IMR-90 (cell line): ENCODE measurements around the gene DNM2. TPM values are rescaled to one million over a fixed set of nuclear protein-coding genes. Genes with fewer than 3 reads are reported as not detected.
A peak's percentile ranks its signal among the peaks of the same experiment; 100 is the strongest.

Experiments used
- ATAC-seq: fragments of 200-7000 bp; cut with Tn5 transposase; 2 replicates; pipeline ENCODE4 v1.9.1; 2020; ENCODE audit warnings: low read depth, mild to moderate bottlenecking, moderate library complexity
- BruUV-seq: library from RNA; stranded (reverse); fragments of 400-500 nt; replicated peaks from 2 replicates; lab custom pipeline; 2021; lab: Mats Ljungman, UMichigan
- CTCF ChIA-PET: fragments of 300-600 bp; formaldehyde crosslinking; extraction: SDS; loops from one replicate; lab custom pipeline; 2021; ENCODE audit warnings: antibody characterized with exemption; lab: Yijun Ruan, JAX
- POLR2A ChIA-PET: fragments of 300-600 bp; sonication (Branson Sonifier 250); formaldehyde crosslinking; loops from one replicate; lab custom pipeline; 2022; ENCODE audit warnings: antibody characterized with exemption; ENCODE audit not compliant: unreplicated experiment; lab: Charles Lee
- DNase-seq: peaks from one replicate; pipeline ENCODE4 v3.0.0; 2013
- H2AFZ ChIP-seq: replicated peaks from 2 replicates; pipeline ENCODE3; 2013; ENCODE audit warnings: low read length, mild to moderate bottlenecking; ENCODE audit not compliant: poor library complexity
- H2AK5ac ChIP-seq: 2 replicates; pipeline ENCODE4 v1.6.1; 2013; ENCODE audit warnings: low read depth, low read length, inconsistent platforms
- H2AK9ac ChIP-seq: replicated peaks from 2 replicates; pipeline ENCODE3; 2013; ENCODE audit warnings: mild to moderate bottlenecking, low read depth, low read length, moderate library complexity; ENCODE audit not compliant: poor library complexity
- H2BK120ac ChIP-seq: 2 replicates; pipeline ENCODE4 v1.6.1; 2013; ENCODE audit warnings: low read depth, low read length, inconsistent platforms
- H2BK15ac ChIP-seq: 3 replicates; pipeline ENCODE4 v1.6.1; 2013; ENCODE audit warnings: low read depth, low read length, inconsistent platforms
- H2BK20ac ChIP-seq: 2 replicates; pipeline ENCODE4 v1.6.1; 2013; ENCODE audit warnings: low read depth, mild to moderate bottlenecking, inconsistent platforms, low read length, moderate library complexity
- H2BK5ac ChIP-seq: 2 replicates; pipeline ENCODE4 v1.6.1; 2013; ENCODE audit warnings: mild to moderate bottlenecking, low read depth, low read length, inconsistent platforms; ENCODE audit not compliant: poor library complexity, severe bottlenecking
- H3K14ac ChIP-seq: replicated peaks from 2 replicates; pipeline ENCODE4 v1.6.1; 2013; ENCODE audit warnings: low read depth, low read length, inconsistent platforms
- H3K18ac ChIP-seq: 2 replicates; pipeline ENCODE4 v1.6.1; 2013; ENCODE audit warnings: low read depth, low read length, control low read depth
- H3K23ac ChIP-seq: 2 replicates; pipeline ENCODE4 v1.6.1; 2013; ENCODE audit warnings: low read depth, low read length, inconsistent platforms
- H3K27ac ChIP-seq: 2 replicates; pipeline ENCODE4 v1.5.1; 2013; ENCODE audit warnings: mild to moderate bottlenecking, control low read depth, low read length; ENCODE audit not compliant: insufficient read depth
- H3K27me3 ChIP-seq: 2 replicates; pipeline ENCODE4 v1.6.1; 2013; ENCODE audit warnings: low read length; ENCODE audit not compliant: control insufficient read depth, insufficient read depth
- H3K36me3 ChIP-seq: 2 replicates; pipeline ENCODE4 v1.6.1; 2013; ENCODE audit warnings: low read length, mixed read lengths; ENCODE audit not compliant: control insufficient read depth, insufficient read depth
- H3K4ac ChIP-seq: 2 replicates; pipeline ENCODE4 v1.6.1; 2013; ENCODE audit warnings: low read depth, low read length, inconsistent platforms
- H3K4me1 ChIP-seq: 2 replicates; pipeline ENCODE4 v1.6.1; 2013; ENCODE audit warnings: low read length, mixed read lengths; ENCODE audit not compliant: control insufficient read depth, insufficient read depth
- H3K4me2 ChIP-seq: 2 replicates; pipeline ENCODE4 v1.6.1; 2013; ENCODE audit warnings: low read depth, mild to moderate bottlenecking, control low read depth, low read length, moderate library complexity
- H3K4me3 ChIP-seq: 2 replicates; pipeline ENCODE4 v1.5.1; 2013; ENCODE audit warnings: low read depth, mild to moderate bottlenecking, control low read depth, low read length, moderate library complexity; ENCODE audit not compliant: insufficient read depth
- H3K56ac ChIP-seq: 2 replicates; pipeline ENCODE4 v1.6.1; 2013; ENCODE audit warnings: low read length, inconsistent platforms; ENCODE audit not compliant: insufficient read depth; ENCODE audit errors: extremely low read depth
- H3K79me1 ChIP-seq, 2 experiments: 2 replicates each; pipeline ENCODE4 v1.6.1; 2013; ENCODE audit warnings: low read length in 2 of 2, inconsistent platforms in 1 of 2, low read depth in 1 of 2
- H3K9ac ChIP-seq: 2 replicates; pipeline ENCODE4 v1.6.1; 2013; ENCODE audit warnings: low read depth, low read length, control low read depth
- H3K9me1 ChIP-seq: 2 replicates; pipeline ENCODE4 v1.6.1; 2013; ENCODE audit warnings: low read length, inconsistent platforms; ENCODE audit not compliant: insufficient read depth
- H3K9me3 ChIP-seq: 2 replicates; pipeline ENCODE4 v1.6.1; 2013; ENCODE audit warnings: low read length; ENCODE audit not compliant: control insufficient read depth, insufficient read depth
- H4K20me1 ChIP-seq: 2 replicates; pipeline ENCODE4 v1.6.1; 2013; ENCODE audit warnings: low read length, inconsistent platforms; ENCODE audit not compliant: insufficient read depth
- H4K5ac ChIP-seq: 2 replicates; pipeline ENCODE4 v1.6.1; 2013; ENCODE audit warnings: mild to moderate bottlenecking, low read depth, low read length, control low read depth
- H4K8ac ChIP-seq, 2 experiments: 2 replicates each; pipeline ENCODE4 v1.6.1; 2013; ENCODE audit warnings: low read depth in 2 of 2, low read length in 2 of 2, control low read depth in 1 of 2, inconsistent platforms in 1 of 2
- H4K91ac ChIP-seq: 2 replicates; pipeline ENCODE4 v1.6.1; 2013; ENCODE audit warnings: low read depth, low read length, inconsistent platforms; ENCODE audit not compliant: insufficient read depth
- NFE2L2 ChIP-seq: fragments of 150-350 bp; IDR thresholded peaks from 2 replicates; pipeline ENCODE4 v1.6.1; 2016; ENCODE audit warnings: low read depth, mild to moderate bottlenecking, low read length
- POLR2A ChIP-seq: IDR thresholded peaks from 2 replicates; pipeline ENCODE4 v1.6.1; 2012; ENCODE audit warnings: mild to moderate bottlenecking, low read depth, low read length
- WGBS, 2 experiments: methylation state at CpG; one replicate each; pipeline versions ENCODE4 v1.1.5 to v1.1.7; 2013; ENCODE audit warnings: missing lambda C conversion rate in 2 of 2; ENCODE audit not compliant: insufficient read length in 1 of 2; ENCODE audit errors: extremely low coverage in 2 of 2; 5-methylcytosine and 5-hydroxymethylcytosine counted together
- dilution Hi-C: fragments of 300-500 bp; cut with HindIII; formaldehyde crosslinking; loops from one replicate; pipeline ENCODE4 v1.14.3; 2018; ENCODE audit warnings: low sequenced_read_pairs; ENCODE audit not compliant: unreplicated experiment
- in situ Hi-C: fragments of 300-500 bp; cut with MboI; formaldehyde crosslinking; loops from 3 replicates; pipeline ENCODE4 v1.14.3; 2019; ENCODE audit warnings: low sequenced_read_pairs, inconsistent platforms, mixed read lengths
- intact Hi-C: fragments of 100-400 bp; cut with micrococcal nuclease; formaldehyde crosslinking; loops from 2 replicates; pipeline ENCODE4 v1.10.0; 2022
- polyA plus RNA-seq, 3 experiments: library from polyadenylated mRNA; depleted of rRNA; stranded (reverse); fragments of >200 nt; gene quantifications; 2 replicates each; pipeline ENCODE4 v1.2.3, GENCODE V29; 2012; ENCODE audit warnings: low replicate concordance in 1 of 3
- total RNA-seq: library from RNA; depleted of rRNA; stranded (reverse); fragments of >200 nt; gene quantifications from 2 replicates; pipeline ENCODE4 v1.2.3, GENCODE V29; 2012

The DNM2 gene
- total and polyA plus RNA-seq, 2 of the 4 experiments (the other 2 are of a cell fraction): 55.6 to 74.2 TPM

- Histone ChIP-seq H2AFZ (peak overlapping the region; percentile 43), H4K20me1 (no peaks in the 10 kb centered on the region; the same call in 1 of the 2 replicates), H3K9me1 (no peaks in the 10 kb centered on the region), H3K14ac (no peak overlapping the region), H3K9ac (no peak overlapping the region), H4K8ac (no peak overlapping the region), H3K4me3 (no peak overlapping the region), H3K36me3 (peaks cover 59% of the 10 kb centered on the region), H3K79me1 (no peaks in the 10 kb centered on the region; a peak in 1 of 4 replicates), H3K23ac (no peak overlapping the region), H3K56ac (no peak overlapping the region), H3K27ac (no peak overlapping the region), H4K5ac (no peak overlapping the region), H2BK5ac (no peak overlapping the region), H2AK9ac (peak overlapping the region; percentile 55), H3K4ac (no peak overlapping the region), H3K27me3 (no peaks in the 10 kb centered on the region), H2BK120ac (no peak overlapping the region), H3K9me3 (no peaks in the 10 kb centered on the region), H3K4me2 (no peak overlapping the region), H4K91ac (no peak overlapping the region), H2AK5ac (no peak overlapping the region), H3K4me1 (no peaks in the 10 kb centered on the region), H2BK20ac (no peak overlapping the region), H3K18ac (no peak overlapping the region), H2BK15ac (no peak overlapping the region)
- POLR2A ChIA-PET: no interaction called here
- dilution Hi-C loops (no loop called here), intact Hi-C loops (no loop called here), in situ Hi-C loops (no loop called here)
- no peak for TF ChIP-seq NFE2L2
- TF ChIP-seq POLR2A: no peak
- CTCF ChIA-PET: interaction anchor here (1.1 kb wide), 1 partner anchor 35 kb away, joined by 3 read pairs; no protein-coding TSS in a partner anchor
- BruUV-seq: no TSS peak
- WGBS, 2 experiments: 93% methylated on average over 13 of the region's 26 CpGs; no CpG with 5 or more reads in 1 of the 2 experiments
- DNase-seq (no peak), ATAC-seq (peak; percentile 22; the same call in 1 of the 2 replicates)
These were observed 111.3 kb downstream of the DNM2 start for GRCh38 chr19:10828981-10829821.
